ENCODE measurements around the gene C4orf50.

The C4orf50 gene

GRCh38 chr4:5989236-5990225 lies 28.7 kb downstream of the C4orf50 start:
- H3K4me2 ChIP-seq: peak overlapping the region in 7 of 11 experiments; percentile 13 to 74 (median 29); a peak in 11 of 22 replicates
- peaks cover 0 to 8% (median 0%) of the 10 kb centered on the region in 11 experiments; a peak in 1 of 22 replicates for H4K20me1 ChIP-seq
- H3K27ac ChIP-seq: no peak overlapping the region
- no peak for TF ChIP-seq Cebpa-rat (IDR thresholded peaks at IDR 0.05)
- H3K36me3 ChIP-seq: no peaks in the 10 kb centered on the region
- no peaks in the 10 kb centered on the region for H3K27me3 ChIP-seq
- H3K9me3 ChIP-seq (replicated peaks in 1 of 11): peaks cover 4 to 6% (median 5%) of the 10 kb centered on the region in 11 experiments; a peak in 19 of 22 replicates
- H3K4me1 ChIP-seq: peaks cover 14 to 57% (median 47%) of the 10 kb centered on the region in 10 experiments
- H3K4me3 ChIP-seq: no peak overlapping the region
- no peak overlapping the region for H3K9ac ChIP-seq

- H4K20me1 ChIP-seq: peaks cover 0 to 8% (median 0%) of the 10 kb centered on the region in 11 experiments; a peak in 1 of 22 replicates
- no peak overlapping the region for H3K4me3 ChIP-seq
- H3K27ac ChIP-seq: no peak overlapping the region
- peaks cover 6 to 46% (median 36%) of the 10 kb centered on the region in 10 experiments; a peak in 18 of 20 replicates for H3K4me1 ChIP-seq
- no peak overlapping the region for H3K9ac ChIP-seq
- no peaks in the 10 kb centered on the region for H3K36me3 ChIP-seq
- H3K4me2 ChIP-seq: peak overlapping the region in 3 of 11 experiments; percentile 1 to 24 (median 20); a peak in 4 of 22 replicates
- H3K9me3 ChIP-seq (replicated peaks in 1 of 11): peaks cover 16 to 19% (median 18%) of the 10 kb centered on the region in 11 experiments
- no peaks in the 10 kb centered on the region for H3K27me3 ChIP-seq
- no peak for TF ChIP-seq Cebpa-rat (IDR thresholded peaks at IDR 0.05)
These were observed 30.0 kb downstream of the C4orf50 start for GRCh38 chr4:5988086-5988845.

- H3K27ac ChIP-seq: no peak overlapping the region
- no peak overlapping the region for H3K9ac ChIP-seq
- no peak overlapping the region for H3K4me3 ChIP-seq
- H3K4me1 ChIP-seq: peaks cover 15 to 47% (median 36%) of the 10 kb centered on the region in 10 experiments; a peak in 19 of 20 replicates
- H3K36me3 ChIP-seq: no peaks in the 10 kb centered on the region
- H3K27me3 ChIP-seq: no peaks in the 10 kb centered on the region
- H3K4me2 ChIP-seq: no peak overlapping the region
- no peak for TF ChIP-seq Cebpa-rat (IDR thresholded peaks at IDR 0.05)
- 0 out of 22 replicates have a peak, but pooled peaks cover 0 to 6% (median 0%) of the 10 kb centered on the region in 11 experiments for H4K20me1 ChIP-seq
- H3K9me3 ChIP-seq (replicated peaks in 1 of 11): peaks cover 16 to 23% (median 20%) of the 10 kb centered on the region in 11 experiments
These were observed 33.4 kb downstream of the C4orf50 start for GRCh38 chr4:5984843-5985242.

GRCh38 chr4:5982156-5982973 lies 35.9 kb downstream of the C4orf50 start:
- Histone ChIP-seq H3K4me2 (peak overlapping the region; percentile 21 to 84 (median 67); a peak in 20 of 22 replicates), H3K36me3 (no peaks in the 10 kb centered on the region), H3K27ac (peak overlapping the region in 2 of 11 experiments; percentile 21 to 35; a peak in 2 of 22 replicates), H3K27me3 (no peaks in the 10 kb centered on the region), H3K9ac (no peak overlapping the region), H3K9me3 (replicated peaks in 1 of 11) (peaks cover 16 to 23% (median 20%) of the 10 kb centered on the region in 11 experiments), H3K4me1 (peaks cover 17 to 37% (median 34%) of the 10 kb centered on the region in 10 experiments; a peak in 19 of 20 replicates), H3K4me3 (no peak overlapping the region), H4K20me1 (no peaks in the 10 kb centered on the region)
- no peak for TF ChIP-seq Cebpa-rat (IDR thresholded peaks at IDR 0.05)

- peak overlapping the region in 10 of 11 experiments; percentile 16 to 66 (median 47); a peak in 21 of 22 replicates for H3K4me2 ChIP-seq
- TF ChIP-seq Cebpa-rat (IDR thresholded peaks at IDR 0.05): no peak
These were observed 37.6 kb downstream of the C4orf50 start for GRCh38 chr4:5980436-5981155.

GRCh38 chr4:5979981-5980380 lies 38.2 kb downstream of the C4orf50 start:
- peak overlapping the region in 10 of 11 experiments; percentile 16 to 66 (median 47); a peak in 18 of 22 replicates for H3K4me2 ChIP-seq
- H3K36me3 ChIP-seq: no peaks in the 10 kb centered on the region
- H3K9ac ChIP-seq: 0 out of 22 replicates have a peak overlapping the region, but pooled peaks of 1 of the 11 experiments have one; percentile 16
- peaks cover 16 to 21% (median 19%) of the 10 kb centered on the region in 11 experiments for H3K9me3 ChIP-seq (replicated peaks in 1 of 11)
- no peaks in the 10 kb centered on the region for H3K27me3 ChIP-seq
- peaks cover 17 to 53% (median 49%) of the 10 kb centered on the region in 10 experiments; a peak in 19 of 20 replicates for H3K4me1 ChIP-seq
- no peaks in the 10 kb centered on the region for H4K20me1 ChIP-seq
- TF ChIP-seq Cebpa-rat (IDR thresholded peaks at IDR 0.05): no peak
- H3K27ac ChIP-seq: no peak overlapping the region
- H3K4me3 ChIP-seq: no peak overlapping the region

More at GRCh38 chr4:5980436-5981155, 37.6 kb downstream of the C4orf50 start:
- Histone ChIP-seq H3K4me1 (peaks cover 17 to 53% (median 48%) of the 10 kb centered on the region in 10 experiments; a peak in 19 of 20 replicates), H3K27ac (no peak overlapping the region), H3K9me3 (replicated peaks in 1 of 11) (peaks cover 16 to 23% (median 20%) of the 10 kb centered on the region in 11 experiments), H3K27me3 (no peaks in the 10 kb centered on the region), H3K9ac (no peak overlapping the region), H3K4me3 (no peak overlapping the region), H4K20me1 (no peaks in the 10 kb centered on the region), H3K36me3 (no peaks in the 10 kb centered on the region)

GRCh38 chr4:5976921-5977320 lies 41.3 kb downstream of the C4orf50 start:
- TF ChIP-seq Cebpa-rat (IDR thresholded peaks at IDR 0.05): no peak
- no peaks in the 10 kb centered on the region; a peak in 1 of 22 replicates for H4K20me1 ChIP-seq
- H3K36me3 ChIP-seq: no peaks in the 10 kb centered on the region
- H3K4me1 ChIP-seq: peaks cover 9 to 50% (median 39%) of the 10 kb centered on the region in 10 experiments; a peak in 18 of 20 replicates
- peak overlapping the region in 9 of 11 experiments; percentile 21 to 68 (median 45); a peak in 18 of 22 replicates for H3K4me2 ChIP-seq
- H3K9ac ChIP-seq: no peak overlapping the region; a peak in 1 of 22 replicates
- H3K9me3 ChIP-seq (replicated peaks in 1 of 11): no peaks in the 10 kb centered on the region
- H3K27me3 ChIP-seq: no peaks in the 10 kb centered on the region
- no peak overlapping the region for H3K4me3 ChIP-seq
- H3K27ac ChIP-seq: no peak overlapping the region

All from BLaER1 treated with 17β-estradiol and CSF1 and Interleukin-3, amounts not matched to agents 10 nM and 100 nM (cell line).